H1 (cell line): Measurements from ENCODE around the gene ALK. TPM values are rescaled to one million over a fixed set of nuclear protein-coding genes. Genes with fewer than 3 reads are reported as not detected.

Source experiments
- CTCF ChIA-PET: fragments of 300-600 bp; sonication (Branson Sonifier 250); formaldehyde crosslinking; loops from one replicate; lab custom pipeline; 2021; ENCODE audit not compliant: partially characterized antibody; lab: Charles Lee
- POLR2A ChIA-PET: fragments of 300-600 bp; sonication (Branson Sonifier 250); formaldehyde crosslinking; loops from one replicate; lab custom pipeline; 2021; ENCODE audit warnings: inconsistent platforms; ENCODE audit not compliant: partially characterized antibody; lab: Charles Lee
- DNase-seq, 2 experiments: peaks; one replicate each; pipeline versions ENCODE4 v3.0.0 to v3.0.0-alpha.2; 2010 to 2022; ENCODE audit warnings: low spot score in 2 of 2, low read depth in 1 of 2, mixed read lengths in 1 of 2
- FAIRE-seq: peaks from 2 replicates; lab custom pipeline; 2011; peaks lifted over from hg19 to GRCh38; lab: Jason Lieb, UNC
- H2AFZ ChIP-seq: 2 replicates; pipeline ENCODE4 v1.8.1; 2012; ENCODE audit warnings: low read length, inconsistent platforms
- H2AK5ac ChIP-seq: 2 replicates; pipeline ENCODE4 v1.6.1; 2013; ENCODE audit warnings: low read depth, low read length
- H2BK120ac ChIP-seq: replicated peaks from 2 replicates; pipeline ENCODE3; 2013; ENCODE audit warnings: low read depth, low read length, inconsistent platforms
- H2BK12ac ChIP-seq: 2 replicates; pipeline ENCODE4 v1.6.1; 2013; ENCODE audit warnings: low read depth, low read length
- H2BK15ac ChIP-seq: 2 replicates; pipeline ENCODE4 v1.6.1; 2013; ENCODE audit warnings: low read length
- H2BK20ac ChIP-seq: 2 replicates; pipeline ENCODE4 v1.6.1; 2013; ENCODE audit warnings: low read length
- H2BK5ac ChIP-seq: 2 replicates; pipeline ENCODE4 v1.6.1; 2013; ENCODE audit warnings: low read depth, low read length
- H3K14ac ChIP-seq: 2 replicates; pipeline ENCODE4 v1.6.1; 2013; ENCODE audit warnings: inconsistent platforms; ENCODE audit not compliant: insufficient read length
- H3K18ac ChIP-seq: 2 replicates; pipeline ENCODE4 v1.6.1; 2013; ENCODE audit warnings: low read length; ENCODE audit errors: extremely low read depth
- H3K23ac ChIP-seq: 2 replicates; pipeline ENCODE4 v1.6.1; 2013; ENCODE audit warnings: inconsistent platforms; ENCODE audit not compliant: insufficient read length
- H3K23me2 ChIP-seq: 2 replicates; pipeline ENCODE4 v1.6.1; 2013; ENCODE audit warnings: low read depth, low read length
- H3K27ac ChIP-seq: 2 replicates; pipeline ENCODE4 v1.6.1; 2011; ENCODE audit warnings: low read depth, low read length, inconsistent platforms
- H3K27me3 ChIP-seq, 4 experiments: replicated peaks in 1 of 4; 1 replicate in 1 of 4; 2 replicates in 3 of 4; pipeline versions ENCODE4 v1.6.1 to v1.8.1; 2011 to 2013; ENCODE audit warnings: low read length in 3 of 4, mild to moderate bottlenecking in 3 of 4, inconsistent platforms in 2 of 4, mixed read lengths in 2 of 4, moderate library complexity in 1 of 4; ENCODE audit not compliant: control insufficient read depth in 3 of 4, insufficient read depth in 3 of 4; ENCODE audit errors: extremely low read depth in 1 of 4
- H3K36me3 ChIP-seq, 4 experiments: 2 replicates each; pipeline versions ENCODE4 v1.6.1 to v1.8.1; 2011 to 2013; ENCODE audit warnings: mild to moderate bottlenecking in 4 of 4, low read length in 3 of 4, moderate library complexity in 2 of 4, control low read depth in 1 of 4, inconsistent platforms in 1 of 4; ENCODE audit not compliant: insufficient read depth in 4 of 4, control insufficient read depth in 2 of 4
- H3K4ac ChIP-seq: replicated peaks from 2 replicates; pipeline ENCODE3; 2013; ENCODE audit warnings: low read length, low read depth, mixed read lengths, inconsistent platforms; ENCODE audit not compliant: insufficient read length
- H3K4me1 ChIP-seq, 4 experiments: replicated peaks in 1 of 4; 1 replicate in 1 of 4; 2 replicates in 3 of 4; pipeline versions ENCODE4 v1.6.1 to v1.8.1; 2011 to 2013; ENCODE audit warnings: low read length in 3 of 4, inconsistent platforms in 2 of 4, mixed read lengths in 1 of 4; ENCODE audit not compliant: insufficient read depth in 4 of 4, control insufficient read depth in 3 of 4
- H3K4me2 ChIP-seq, 2 experiments: 2 replicates each; pipeline versions ENCODE4 v1.6.1 to v1.8.1; 2011 to 2013; ENCODE audit warnings: low read depth in 2 of 2, low read length in 2 of 2, control low read depth in 1 of 2, inconsistent platforms in 1 of 2, mild to moderate bottlenecking in 1 of 2; ENCODE audit not compliant: insufficient read depth in 1 of 2
- H3K4me3 ChIP-seq, 4 experiments: fragments of 200-600, 300-600 bp in 1 of 4; sonication (generic), shearing (Covaris generic), sonication (Bioruptor Twin) in 1 of 4; 2 replicates each; pipeline versions ENCODE4 v1.5.1 to v1.8.1; 2011 to 2016; ENCODE audit warnings: low read length in 4 of 4, low read depth in 3 of 4, control low read depth in 2 of 4, inconsistent platforms in 2 of 4, mild to moderate bottlenecking in 2 of 4, mixed read lengths in 1 of 4, moderate library complexity in 1 of 4; ENCODE audit not compliant: insufficient read depth in 2 of 4; ENCODE audit errors: extremely low read depth in 1 of 4
- H3K56ac ChIP-seq: replicated peaks from 2 replicates; pipeline ENCODE3; 2013; ENCODE audit warnings: low read depth, mild to moderate bottlenecking, mixed read lengths, low read length, inconsistent platforms; ENCODE audit not compliant: insufficient read length
- H3K79me1 ChIP-seq: 2 replicates; pipeline ENCODE4 v1.6.1; 2013; ENCODE audit warnings: low read depth, low read length, control low read depth
- H3K79me2 ChIP-seq, 2 experiments: 2 replicates each; pipeline versions ENCODE4 v1.6.1 to v1.8.1; 2012 to 2013; ENCODE audit warnings: low read length in 2 of 2, mild to moderate bottlenecking in 2 of 2, inconsistent platforms in 1 of 2; ENCODE audit not compliant: insufficient read depth in 2 of 2, control insufficient read depth in 1 of 2
- H3K9ac ChIP-seq, 4 experiments: replicated peaks in 1 of 4; 1 replicate in 1 of 4; 2 replicates in 3 of 4; pipeline versions ENCODE4 v1.6.1 to v1.8.1; 2011 to 2013; ENCODE audit warnings: low read depth in 3 of 4, low read length in 3 of 4, control low read depth in 2 of 4, mild to moderate bottlenecking in 2 of 4, moderate library complexity in 2 of 4, inconsistent platforms in 1 of 4; ENCODE audit errors: extremely low read depth in 1 of 4
- H3K9me3 ChIP-seq, 2 experiments: 2 replicates each; pipeline versions ENCODE4 v1.6.1 to v1.8.1; 2012 to 2013; ENCODE audit warnings: mild to moderate bottlenecking in 2 of 2, moderate library complexity in 2 of 2, control low read depth in 1 of 2, inconsistent platforms in 1 of 2, low read depth in 1 of 2, low read length in 1 of 2, mixed read lengths in 1 of 2; ENCODE audit not compliant: insufficient read depth in 2 of 2
- H4K20me1 ChIP-seq, 2 experiments: replicated peaks in 1 of 2; 2 replicates each; pipeline versions ENCODE3 to v1.8.1; 2011 to 2013; ENCODE audit warnings: inconsistent platforms in 2 of 2, low read length in 2 of 2, mild to moderate bottlenecking in 1 of 2; ENCODE audit not compliant: insufficient read depth in 2 of 2, control insufficient read depth in 1 of 2
- H4K5ac ChIP-seq: 2 replicates; pipeline ENCODE4 v1.6.1; 2013; ENCODE audit warnings: low read length, low read depth, mixed read lengths, inconsistent platforms; ENCODE audit not compliant: insufficient read length
- H4K8ac ChIP-seq: 2 replicates; pipeline ENCODE4 v1.8.0; 2013; ENCODE audit warnings: mild to moderate bottlenecking, moderate library complexity, low read length, inconsistent platforms; ENCODE audit not compliant: insufficient read depth; ENCODE audit errors: extremely low read depth
- H4K91ac ChIP-seq: replicated peaks from 2 replicates; pipeline ENCODE3; 2013; ENCODE audit warnings: low read length, mixed read lengths, inconsistent platforms; ENCODE audit not compliant: insufficient read length
- ASH2L ChIP-seq: fragments of 200-600, 300-600 bp; sonication (generic); IDR thresholded peaks from one replicate; pipeline ENCODE4 v1.7.1; 2017; ENCODE audit warnings: low read length
- HDAC6 ChIP-seq: IDR thresholded peaks from one replicate; pipeline ENCODE4 v1.7.1; 2012; ENCODE audit warnings: low read depth, mild to moderate bottlenecking, inconsistent platforms, low read length, moderate library complexity
- KDM5A ChIP-seq: fragments of 200-600 bp; IDR thresholded peaks from 2 replicates; pipeline ENCODE4 v1.7.1; 2012; ENCODE audit warnings: mild to moderate bottlenecking, low read length, inconsistent platforms, mixed read lengths
- WGBS, 2 experiments: shearing (Covaris generic) in 1 of 2; methylation state at CpG; one replicate each; pipeline versions ENCODE4 v1.1.6 to v1.1.7; 2013 to 2015; ENCODE audit warnings: low lambda C conversion rate in 2 of 2, mixed read lengths in 2 of 2, inconsistent platforms in 1 of 2, low coverage in 1 of 2, missing lambda C conversion rate in 1 of 2; ENCODE audit not compliant: insufficient replicate concordance in 2 of 2, insufficient coverage in 1 of 2, insufficient read length in 1 of 2; ENCODE audit errors: extremely low coverage in 1 of 2, missing lambda C conversion rate in 1 of 2; 5-methylcytosine and 5-hydroxymethylcytosine counted together
- polyA plus RNA-seq, 7 experiments: library from polyadenylated mRNA; depleted of rRNA in 3 of 7; stranded (reverse) in 5 of 7; unstranded in 2 of 7; fragments of >200 nt in 5 of 7; fragments of 200-250 nt in 2 of 7; gene quantifications; 1 replicate in 5 of 7; 2 replicates in 1 of 7; 4 replicates in 1 of 7; pipeline versions ENCODE4 v1.2.1 to v1.2.3, GENCODE V29; 2011 to 2013; ENCODE audit warnings: missing spikeins in 2 of 7, mixed read lengths in 2 of 7
- total RNA-seq: library from RNA; stranded (reverse); fragmentation: NEBNext Ultra II Directional; extraction: Animal tissue kit (Norgen Biotek cat#: 25700); gene quantifications from 2 replicates; pipeline ENCODE4 v1.2.1, GENCODE V29; 2021

ALK gene
- total and polyA plus RNA-seq, 2 of the 8 experiments (the other 6 are each of a cell fraction or from before 2014, with no cell fraction given) = 0.02 to 0.09 TPM

GRCh38 chr2:29450596-29451222, 470.7 kb downstream of the ALK start:
- Histone ChIP-seq H3K18ac (no peak overlapping the region), H3K56ac (no peak overlapping the region), H2BK120ac (no peak overlapping the region), H2AFZ (no peak overlapping the region; the same call in 1 of the 2 replicates), H4K5ac (no peak overlapping the region), H3K36me3 (no peaks in the 10 kb centered on the region), H3K9me3 (no peaks in the 10 kb centered on the region), H2BK20ac (no peak overlapping the region), H4K8ac (no peak overlapping the region), H2AK5ac (no peak overlapping the region), H3K4ac (no peak overlapping the region), H2BK15ac (no peak overlapping the region), H3K9ac (no peak overlapping the region), H3K4me2 (no peak overlapping the region), H3K27ac (no peak overlapping the region), H4K20me1 (no peaks in the 10 kb centered on the region), H2BK12ac (no peak overlapping the region), H2BK5ac (no peak overlapping the region), H3K79me2 (no peaks in the 10 kb centered on the region), H3K4me3 (no peak overlapping the region), H3K4me1 (peaks cover 0 to 7% (median 5%) of the 10 kb centered on the region in 4 experiments; a peak in 4 of 7 replicates), H3K23me2 (no peaks in the 10 kb centered on the region), H3K23ac (no peak overlapping the region), H3K27me3 (no peaks in the 10 kb centered on the region), H4K91ac (no peak overlapping the region), H3K14ac (no peak overlapping the region), H3K79me1 (no peaks in the 10 kb centered on the region)
- WGBS, 2 experiments = 88% methylated on average over 5 of the region's 5 CpGs; no CpG with 5 or more reads in 1 of the 2 experiments
- ChIA-PET POLR2A (no interaction called here), CTCF (no interaction called here)
- DNase-seq = no peak
- FAIRE-seq = no peak
- TF ChIP-seq HDAC6 (no peak), KDM5A (no peak), ASH2L (no peak)
